SK-N-SH (cell line): Measurements from ENCODE around the gene USP47. TPM values are rescaled to one million over a fixed set of nuclear protein-coding genes. Genes with fewer than 3 reads are reported as not detected.

Experiments used
- CTCF ChIA-PET: fragments of 300-600, 350-600 bp; formaldehyde crosslinking; extraction: SDS; loops from one replicate; lab custom pipeline; 2021; lab: Yijun Ruan, JAX
- POLR2A ChIA-PET: fragments of 350-600 bp; sonication (Branson Sonifier 250); formaldehyde crosslinking; extraction: SDS; loops from one replicate; lab custom pipeline; 2020; ENCODE audit warnings: antibody characterized with exemption, inconsistent platforms; lab: Yijun Ruan, JAX
- DNase-seq: peaks from one replicate; pipeline ENCODE4 v3.0.0; 2012
- H2AFZ ChIP-seq: fragments of 200-600 bp; sonication (generic); 2 replicates; pipeline ENCODE4 v1.8.1; 2016; ENCODE audit warnings: antibody characterized with exemption, mild to moderate bottlenecking, low read depth
- H3F3A ChIP-seq: fragments of 200-600 bp; sonication (generic); replicated peaks from 2 replicates; pipeline ENCODE3; 2016; ENCODE audit warnings: antibody characterized with exemption, mild to moderate bottlenecking; ENCODE audit not compliant: insufficient read depth
- H3K27ac ChIP-seq, 2 experiments: fragments of 200-500 bp in 1 of 2; fragments of 200-600 bp in 1 of 2; sonication (Bioruptor generic) in 1 of 2; sonication (generic), shearing (Covaris generic) in 1 of 2; 2 replicates each; pipeline versions ENCODE4 v1.5.1 to v1.6.1; 2014 to 2016; ENCODE audit warnings: low read depth in 2 of 2, inconsistent platforms in 1 of 2, low read length in 1 of 2, mild to moderate bottlenecking in 1 of 2, mixed read lengths in 1 of 2
- H3K27me3 ChIP-seq: fragments of 200-600 bp; sonication (generic), shearing (Covaris generic); 2 replicates; pipeline ENCODE4 v1.6.1; 2016; ENCODE audit warnings: mixed run types; ENCODE audit not compliant: insufficient read depth
- H3K36me3 ChIP-seq, 2 experiments: fragments of 200-500 bp in 1 of 2; fragments of 200-600 bp in 1 of 2; sonication (Bioruptor generic) in 1 of 2; sonication (generic) in 1 of 2; replicated peaks in 1 of 2; 2 replicates each; pipeline versions ENCODE3 to v1.5.1; 2014 to 2016; ENCODE audit warnings: low read length in 1 of 2, mild to moderate bottlenecking in 1 of 2; ENCODE audit not compliant: insufficient read depth in 2 of 2, control insufficient read depth in 1 of 2
- H3K4me1 ChIP-seq, 2 experiments: fragments of 200-500 bp in 1 of 2; fragments of 200-600 bp in 1 of 2; sonication (Bioruptor generic) in 1 of 2; sonication (generic), shearing (Covaris generic) in 1 of 2; 2 replicates each; pipeline versions ENCODE4 v1.5.1 to v1.6.1; 2014 to 2016; ENCODE audit warnings: low read depth in 1 of 2, low read length in 1 of 2, mixed run types in 1 of 2; ENCODE audit not compliant: insufficient read depth in 2 of 2, control insufficient read depth in 1 of 2
- H3K4me2 ChIP-seq: fragments of 200-600 bp; sonication (generic), shearing (Covaris generic); 2 replicates; pipeline ENCODE4 v1.6.1; 2017; ENCODE audit warnings: mixed run types
- H3K4me3 ChIP-seq, 2 experiments: fragments of 200-500 bp in 1 of 2; fragments of 200-600 bp in 1 of 2; sonication (Bioruptor generic) in 1 of 2; sonication (generic), shearing (Covaris generic) in 1 of 2; 2 replicates each; pipeline versions ENCODE4 v1.5.1 to v1.8.1; 2014 to 2016; ENCODE audit warnings: low read depth in 2 of 2, inconsistent platforms in 1 of 2, low read length in 1 of 2, mild to moderate bottlenecking in 1 of 2, mixed read lengths in 1 of 2, moderate library complexity in 1 of 2
- H3K79me2 ChIP-seq: fragments of 200-600 bp; sonication (generic); 2 replicates; pipeline ENCODE4 v1.8.1; 2017; ENCODE audit warnings: mild to moderate bottlenecking; ENCODE audit not compliant: insufficient read depth
- H3K9ac ChIP-seq: fragments of 200-600 bp; sonication (generic); 2 replicates; pipeline ENCODE4 v1.6.1; 2017; ENCODE audit warnings: mixed run types
- H3K9me2 ChIP-seq: fragments of 200-600 bp; sonication (generic); 2 replicates; pipeline ENCODE4 v1.6.1; 2017; ENCODE audit warnings: mixed run types
- H3K9me3 ChIP-seq: fragments of 200-600 bp; sonication (generic); 2 replicates; pipeline ENCODE4 v1.6.1; 2017; ENCODE audit warnings: mixed run types, mild to moderate bottlenecking, moderate library complexity
- H4K20me1 ChIP-seq: fragments of 200-600 bp; sonication (generic); 2 replicates; pipeline ENCODE4 v1.6.1; 2017; ENCODE audit warnings: mild to moderate bottlenecking, mixed run types; ENCODE audit not compliant: insufficient read depth
- CTCF ChIP-seq: fragments of 200-600 bp; sonication (generic); IDR thresholded peaks from 2 replicates; pipeline ENCODE4 v1.6.1; 2017; ENCODE audit warnings: antibody characterized with exemption, mild to moderate bottlenecking, moderate library complexity
- FOSL2 ChIP-seq: IDR thresholded peaks from 2 replicates; pipeline ENCODE4 v1.4.0; 2012; ENCODE audit warnings: low read depth, mild to moderate bottlenecking, moderate library complexity, borderline replicate concordance
- FOXJ3 ChIP-seq: sonication (generic); formaldehyde crosslinking; IDR thresholded peaks from 2 replicates; pipeline ENCODE4 v1.5.1; 2020; ENCODE audit warnings: mild to moderate bottlenecking, missing genetic modification reagents
- FOXM1 ChIP-seq: IDR thresholded peaks from 2 replicates; pipeline ENCODE4 v1.4.0; 2012; ENCODE audit warnings: low read depth, mild to moderate bottlenecking
- GATA2 ChIP-seq: sonication (generic); formaldehyde crosslinking; IDR thresholded peaks from 2 replicates; pipeline ENCODE4 v1.5.0; 2020; ENCODE audit warnings: mild to moderate bottlenecking, missing genetic modification reagents
- JUND ChIP-seq: IDR thresholded peaks from 2 replicates; pipeline ENCODE4 v1.4.0; 2012
- MEF2A ChIP-seq: IDR thresholded peaks from 2 replicates; pipeline ENCODE4 v1.4.0; 2012; ENCODE audit warnings: low read depth, borderline replicate concordance
- POLR2AphosphoS5 ChIP-seq: IDR thresholded peaks from 2 replicates; pipeline ENCODE4 v1.6.1; 2012; ENCODE audit warnings: low read depth, low read length
- RAD21 ChIP-seq: IDR thresholded peaks from 2 replicates; pipeline ENCODE4 v1.6.1; 2012; ENCODE audit warnings: mild to moderate bottlenecking, low read length
- RCOR1 ChIP-seq: fragments of 150-350 bp; IDR thresholded peaks from 2 replicates; pipeline ENCODE4 v1.6.1; 2017; ENCODE audit warnings: antibody characterized with exemption, low read length
- RFX5 ChIP-seq: IDR thresholded peaks from 2 replicates; pipeline ENCODE4 v1.6.1; 2012; ENCODE audit warnings: mild to moderate bottlenecking, improper control_type of control experiment, low read length
- RXRA ChIP-seq: IDR thresholded peaks from 2 replicates; pipeline ENCODE4 v1.4.0; 2012; ENCODE audit warnings: low read depth, mild to moderate bottlenecking, borderline replicate concordance
- SIN3A ChIP-seq: IDR thresholded peaks from 2 replicates; pipeline ENCODE4 v1.6.1; 2012; ENCODE audit warnings: low read depth, mild to moderate bottlenecking, low read length, moderate library complexity, borderline replicate concordance
- TAF1 ChIP-seq: IDR thresholded peaks from 2 replicates; pipeline ENCODE4 v1.6.1; 2012; ENCODE audit warnings: low read depth, mild to moderate bottlenecking, low read length, moderate library complexity, borderline replicate concordance
- WGBS: methylation state at CpG from one replicate; pipeline ENCODE4 v1.1.6; 2017; ENCODE audit warnings: low lambda C conversion rate; 5-methylcytosine and 5-hydroxymethylcytosine counted together
- polyA plus RNA-seq, 3 experiments: library from polyadenylated mRNA; depleted of rRNA; stranded (reverse); fragments of >200 nt; gene quantifications; 2 replicates each; pipeline ENCODE4 v1.2.3, GENCODE V29; 2012
- TF ChIP-seq, protein P1 (sequence below): IDR thresholded peaks from 2 replicates; pipeline ENCODE4 v1.4.0; 2012; ENCODE audit warnings: low read depth, borderline replicate concordance
- TF ChIP-seq, protein P2 (sequence below): IDR thresholded peaks from 2 replicates; pipeline ENCODE4 v1.4.0; 2012; ENCODE audit warnings: low read depth, borderline replicate concordance

The USP47 gene
- polyA plus RNA-seq, 1 of the 3 experiments (the other 2 are of a cell fraction) = 10.3 TPM

DNA sequence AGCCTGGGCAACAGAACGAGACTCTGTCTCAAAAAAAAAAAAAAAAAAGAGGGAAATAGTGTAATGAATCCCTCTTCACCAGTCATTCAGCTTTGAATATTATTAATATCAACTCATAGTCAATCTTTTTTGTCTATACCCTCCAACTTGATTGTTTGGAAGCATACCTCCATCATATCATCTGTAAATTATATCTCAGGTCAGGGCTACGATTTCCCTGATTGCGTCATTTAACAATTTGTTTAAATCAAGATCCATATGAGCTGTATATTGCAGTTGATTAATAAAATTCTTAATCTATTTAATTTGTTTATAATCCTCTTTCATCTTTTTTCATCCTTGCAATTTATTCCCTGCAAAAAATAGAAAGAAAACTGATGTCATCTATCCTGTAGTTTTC, 60.2 kb downstream of the USP47 start (continued):
- TF ChIP-seq, protein P1, sequence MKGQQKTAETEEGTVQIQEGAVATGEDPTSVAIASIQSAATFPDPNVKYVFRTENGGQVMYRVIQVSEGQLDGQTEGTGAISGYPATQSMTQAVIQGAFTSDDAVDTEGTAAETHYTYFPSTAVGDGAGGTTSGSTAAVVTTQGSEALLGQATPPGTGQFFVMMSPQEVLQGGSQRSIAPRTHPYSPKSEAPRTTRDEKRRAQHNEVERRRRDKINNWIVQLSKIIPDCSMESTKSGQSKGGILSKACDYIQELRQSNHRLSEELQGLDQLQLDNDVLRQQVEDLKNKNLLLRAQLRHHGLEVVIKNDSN = no peak
- TF ChIP-seq CTCF (no peak), RXRA (no peak), TAF1 (no peak)
- TF ChIP-seq, all 33 proteins: peak for 0

GRCh38 chr11:11909727-11910126, 68.0 kb downstream of the USP47 start:
- Histone ChIP-seq H3K27me3 (no peaks in the 10 kb centered on the region), H3K9ac (no peak overlapping the region), H2AFZ (no peak overlapping the region), H3K9me2 (no peaks in the 10 kb centered on the region), H3K4me3 (no peak overlapping the region), H3K4me1 (no peaks in the 10 kb centered on the region), H3K9me3 (no peaks in the 10 kb centered on the region), H3K27ac (no peak overlapping the region), H3K79me2 (no peaks in the 10 kb centered on the region; the same call in 1 of the 2 replicates), H3K36me3 (peaks cover 67 to 84% of the 10 kb centered on the region in 2 experiments), H4K20me1 (no peaks in the 10 kb centered on the region), H3K4me2 (no peak overlapping the region), H3F3A (peaks cover 10% of the 10 kb centered on the region)
- TF ChIP-seq MEF2A (no peak), CTCF (no peak), SIN3A (no peak), JUND (no peak)
- TF ChIP-seq, protein P1 = no peak
- POLR2A ChIA-PET = no interaction called here
- DNase-seq = no peak
- CTCF ChIA-PET = interaction anchor here (1.2 kb wide), 1 partner anchor 22 kb away, joined by 4 read pairs; no protein-coding TSS in a partner anchor

DNA sequence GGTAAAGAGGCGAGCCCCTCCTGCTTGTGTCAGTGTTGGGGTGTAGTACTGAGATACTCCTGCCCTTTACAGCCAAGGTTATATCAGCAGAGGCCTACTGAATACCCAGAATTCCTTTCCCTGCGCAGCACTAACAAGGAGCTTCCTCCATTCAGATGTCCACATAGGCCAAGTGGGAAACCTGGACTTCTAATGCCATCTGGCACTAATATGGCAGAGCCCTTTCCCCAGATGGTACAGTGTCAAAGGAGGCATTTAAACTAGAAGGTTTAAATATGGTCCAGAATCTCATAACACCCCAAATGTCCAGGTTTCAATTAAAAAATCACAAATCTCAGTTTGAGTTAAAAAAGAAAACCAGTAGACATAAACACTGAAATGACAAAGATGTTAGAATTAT, 68.8 kb downstream of the USP47 start:
- Histone ChIP-seq H3K4me2 (no peak overlapping the region), H3K27ac (no peak overlapping the region)
- TF ChIP-seq, protein P2, sequence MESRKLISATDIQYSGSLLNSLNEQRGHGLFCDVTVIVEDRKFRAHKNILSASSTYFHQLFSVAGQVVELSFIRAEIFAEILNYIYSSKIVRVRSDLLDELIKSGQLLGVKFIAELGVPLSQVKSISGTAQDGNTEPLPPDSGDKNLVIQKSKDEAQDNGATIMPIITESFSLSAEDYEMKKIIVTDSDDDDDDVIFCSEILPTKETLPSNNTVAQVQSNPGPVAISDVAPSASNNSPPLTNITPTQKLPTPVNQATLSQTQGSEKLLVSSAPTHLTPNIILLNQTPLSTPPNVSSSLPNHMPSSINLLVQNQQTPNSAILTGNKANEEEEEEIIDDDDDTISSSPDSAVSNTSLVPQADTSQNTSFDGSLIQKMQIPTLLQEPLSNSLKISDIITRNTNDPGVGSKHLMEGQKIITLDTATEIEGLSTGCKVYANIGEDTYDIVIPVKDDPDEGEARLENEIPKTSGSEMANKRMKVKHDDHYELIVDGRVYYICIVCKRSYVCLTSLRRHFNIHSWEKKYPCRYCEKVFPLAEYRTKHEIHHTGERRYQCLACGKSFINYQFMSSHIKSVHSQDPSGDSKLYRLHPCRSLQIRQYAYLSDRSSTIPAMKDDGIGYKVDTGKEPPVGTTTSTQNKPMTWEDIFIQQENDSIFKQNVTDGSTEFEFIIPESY = no peak
- no peak for TF ChIP-seq RFX5
- TF ChIP-seq FOXM1 = no peak
- TF ChIP-seq FOXJ3 (CRISPR knock-in tag) = no peak
- no peak for TF ChIP-seq GATA2 (CRISPR knock-in tag)
- no peak for TF ChIP-seq MEF2A
- TF ChIP-seq, protein P1 = no peak
- no peak for TF ChIP-seq RCOR1
- no peak for TF ChIP-seq TAF1
- TF ChIP-seq FOSL2 = no peak
- no peak for TF ChIP-seq POLR2AphosphoS5
- no peak for TF ChIP-seq RAD21

More for the DNA sequence above, 68.8 kb downstream of the USP47 start:
- no peak for DNase-seq
- POLR2A ChIA-PET = no interaction called here
- Histone ChIP-seq H3K36me3 (peaks cover 64 to 86% of the 10 kb centered on the region in 2 experiments), H3K79me2 (no peaks in the 10 kb centered on the region; the same call in 1 of the 2 replicates), H3K27me3 (no peaks in the 10 kb centered on the region), H3K9me3 (no peaks in the 10 kb centered on the region), H3K9me2 (no peaks in the 10 kb centered on the region), H3K4me3 (no peak overlapping the region), H2AFZ (no peak overlapping the region), H3K4me1 (no peaks in the 10 kb centered on the region), H3K9ac (no peak overlapping the region), H3F3A (peaks cover 17% of the 10 kb centered on the region), H4K20me1 (no peaks in the 10 kb centered on the region)
- CTCF ChIA-PET = interaction anchor here (1.0 kb wide), 1 partner anchor 15 kb away, joined by 3 read pairs; no protein-coding TSS in a partner anchor
- 96% methylated on average over 2 of the region's 2 CpGs for WGBS
